ENCODE data around the gene RAPGEF2.

Gene RAPGEF2

DNA sequence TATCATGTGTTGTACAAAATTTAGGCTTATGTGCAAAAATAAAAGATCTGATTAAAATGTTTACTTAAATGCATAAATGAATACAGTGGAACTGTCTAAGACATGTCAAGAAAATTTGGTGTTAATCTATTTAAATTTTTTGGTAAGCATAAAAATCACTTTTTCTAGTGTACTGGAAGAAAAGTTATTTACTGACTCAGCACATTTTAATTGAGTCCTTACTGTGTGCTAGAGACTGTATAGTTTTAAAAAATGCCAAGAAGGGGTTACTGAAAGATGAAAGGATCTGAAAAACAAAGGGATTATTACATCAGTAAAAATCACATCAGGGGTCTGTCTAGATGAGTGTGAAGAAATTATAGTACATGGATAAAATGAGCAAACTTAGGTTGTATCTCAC lies 60.6 kb downstream of the RAPGEF2 start:
- Histone ChIP-seq H3K4me1 (ENCODE audit: insufficient read depth, insufficient read length) (no peaks in the 10 kb centered on the region), H3K36me3 (ENCODE audit: insufficient read depth, insufficient read length, low read length) (no peaks in the 10 kb centered on the region), H3K4me3 (ENCODE audit: insufficient read length, low read depth) (no peak overlapping the region), H3K27me3 (ENCODE audit: insufficient read depth, insufficient read length) (no peaks in the 10 kb centered on the region), H3K9ac (ENCODE audit: insufficient read length, low read depth) (no peak overlapping the region), H3K9me3 (ENCODE audit: insufficient read depth, low read length) (no peaks in the 10 kb centered on the region)
- TF ChIP-seq ZNF274 (IDR thresholded peaks at IDR 0.05; ENCODE audit: low read depth, low read length) (no peak), YY1 (IDR thresholded peaks at IDR 0.05; ENCODE audit: insufficient read depth, insufficient read length) (no peak), SUZ12 (IDR thresholded peaks at IDR 0.05; ENCODE audit: extremely low read depth, insufficient read depth, insufficient read length) (no peak)
- DNase-seq (ENCODE audit: low read depth, low spot score): no peak

DNA sequence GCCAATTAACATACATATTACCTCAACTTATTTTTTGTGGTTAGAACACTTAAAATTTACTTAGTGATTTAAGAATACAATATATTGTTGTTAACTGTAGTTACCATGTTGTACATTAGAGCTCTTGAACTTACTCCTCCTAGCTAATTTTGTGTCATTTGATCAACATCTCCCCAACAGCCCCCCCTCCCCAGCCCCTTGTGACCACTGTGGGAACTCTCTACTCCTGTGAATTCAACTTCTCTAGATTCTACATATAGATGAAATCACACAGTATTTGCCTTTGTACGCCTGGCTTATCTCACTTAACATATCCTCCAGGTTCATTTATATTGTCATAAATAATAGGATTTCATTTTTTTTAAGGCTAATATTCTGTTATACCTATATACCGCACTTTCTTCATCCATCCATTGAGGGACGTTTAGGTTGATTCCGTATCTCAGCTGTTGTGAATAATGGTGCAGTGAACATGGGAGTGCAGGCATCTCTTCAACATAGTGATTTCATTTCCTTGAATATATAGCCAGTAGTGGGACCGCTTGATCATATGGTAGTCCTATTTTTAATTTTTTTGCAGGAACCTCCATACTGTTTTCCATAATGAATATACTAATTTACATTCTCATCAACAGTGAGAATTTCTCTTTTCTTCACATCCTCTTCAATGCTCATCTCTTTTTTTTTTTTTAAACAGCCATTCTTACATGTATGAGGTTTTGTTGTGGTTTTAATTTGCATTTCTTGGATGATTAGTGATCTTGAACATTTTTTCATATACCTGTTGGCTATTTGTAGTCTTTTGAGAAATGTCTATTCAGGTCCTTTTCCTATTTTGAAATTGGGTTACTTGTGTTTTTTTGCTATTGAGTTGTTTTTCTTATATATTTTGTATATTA lies 66.8 kb downstream of the RAPGEF2 start:
- no peak overlapping the region for H3K9ac ChIP-seq (ENCODE audit: insufficient read length, low read depth)
- no peaks in the 10 kb centered on the region for H3K36me3 ChIP-seq (ENCODE audit: insufficient read depth, insufficient read length, low read length)
- no peaks in the 10 kb centered on the region for H3K27me3 ChIP-seq (ENCODE audit: insufficient read depth, insufficient read length)
- H3K4me1 ChIP-seq (ENCODE audit: insufficient read depth, insufficient read length): no peaks in the 10 kb centered on the region
- no peak overlapping the region for H3K4me3 ChIP-seq (ENCODE audit: insufficient read length, low read depth)
- DNase-seq (ENCODE audit: low read depth, low spot score): no peak
- TF ChIP-seq ZNF274 (IDR thresholded peaks at IDR 0.05; ENCODE audit: low read depth, low read length) (no peak), SUZ12 (IDR thresholded peaks at IDR 0.05; ENCODE audit: extremely low read depth, insufficient read depth, insufficient read length) (no peak), YY1 (IDR thresholded peaks at IDR 0.05; ENCODE audit: insufficient read depth, insufficient read length) (no peak)
- no peaks in the 10 kb centered on the region for H3K9me3 ChIP-seq (ENCODE audit: insufficient read depth, low read length)

DNA sequence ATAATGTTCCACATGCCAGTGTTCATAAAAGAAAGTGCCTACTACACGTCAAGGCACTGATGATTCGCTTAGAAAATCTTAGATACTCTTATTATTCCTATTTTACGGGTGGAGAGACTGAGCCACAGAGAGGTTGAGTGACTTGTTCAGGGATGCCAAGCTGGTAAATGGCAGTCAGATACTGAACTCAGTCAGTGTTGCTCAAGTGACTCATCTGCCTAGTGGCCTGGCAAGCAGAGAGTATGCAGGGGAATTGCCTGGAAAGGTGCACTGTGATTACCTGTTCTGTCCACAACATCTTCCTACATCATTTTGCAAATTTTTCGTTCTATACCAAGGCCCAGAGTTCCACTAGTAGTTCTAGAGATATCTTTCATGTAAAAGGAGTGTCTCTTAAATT lies 68.4 kb downstream of the RAPGEF2 start:
- Histone ChIP-seq H3K9ac (ENCODE audit: insufficient read length, low read depth) (no peak overlapping the region), H3K4me3 (ENCODE audit: insufficient read length, low read depth) (no peak overlapping the region), H3K9me3 (ENCODE audit: insufficient read depth, low read length) (no peaks in the 10 kb centered on the region), H3K4me1 (ENCODE audit: insufficient read depth, insufficient read length) (no peaks in the 10 kb centered on the region), H3K27me3 (ENCODE audit: insufficient read depth, insufficient read length) (no peaks in the 10 kb centered on the region), H3K36me3 (ENCODE audit: insufficient read depth, insufficient read length, low read length) (no peaks in the 10 kb centered on the region)
- no peak for TF ChIP-seq ZNF274 (IDR thresholded peaks at IDR 0.05; ENCODE audit: low read depth, low read length)
- TF ChIP-seq SUZ12 (IDR thresholded peaks at IDR 0.05; ENCODE audit: extremely low read depth, insufficient read depth, insufficient read length): no peak
- no peak for TF ChIP-seq YY1 (IDR thresholded peaks at IDR 0.05; ENCODE audit: insufficient read depth, insufficient read length)
- no peak for DNase-seq (ENCODE audit: low read depth, low spot score)

DNA sequence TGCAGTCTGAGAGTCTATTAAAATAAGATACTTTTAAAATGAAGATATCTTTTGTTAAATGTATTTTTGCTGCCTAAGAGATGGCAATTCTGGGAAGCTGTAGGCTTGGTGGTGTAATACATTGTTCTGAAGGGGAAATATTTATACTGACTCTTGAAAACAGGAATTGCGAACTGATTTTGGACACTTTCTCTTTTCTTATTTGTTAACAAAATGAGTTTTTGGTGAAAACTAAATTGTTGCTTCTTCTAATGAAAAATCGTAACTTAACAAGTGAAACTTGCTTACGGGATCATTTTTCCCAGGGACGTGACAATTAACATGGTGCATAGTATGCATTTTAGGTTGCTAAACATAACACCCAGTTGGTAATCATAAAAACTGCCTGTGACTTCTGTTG lies 71.0 kb downstream of the RAPGEF2 start:
- Histone ChIP-seq H3K9me3 (ENCODE audit: insufficient read depth, low read length) (no peaks in the 10 kb centered on the region), H3K4me1 (ENCODE audit: insufficient read depth, insufficient read length) (no peaks in the 10 kb centered on the region), H3K27me3 (ENCODE audit: insufficient read depth, insufficient read length) (no peaks in the 10 kb centered on the region), H3K36me3 (ENCODE audit: insufficient read depth, insufficient read length, low read length) (no peaks in the 10 kb centered on the region), H3K4me3 (ENCODE audit: insufficient read length, low read depth) (no peak overlapping the region), H3K9ac (ENCODE audit: insufficient read length, low read depth) (no peak overlapping the region)
- TF ChIP-seq SUZ12 (IDR thresholded peaks at IDR 0.05; ENCODE audit: extremely low read depth, insufficient read depth, insufficient read length) (no peak), ZNF274 (IDR thresholded peaks at IDR 0.05; ENCODE audit: low read depth, low read length) (no peak), YY1 (IDR thresholded peaks at IDR 0.05; ENCODE audit: insufficient read depth, insufficient read length) (no peak)
- DNase-seq (ENCODE audit: low read depth, low spot score): no peak

DNA sequence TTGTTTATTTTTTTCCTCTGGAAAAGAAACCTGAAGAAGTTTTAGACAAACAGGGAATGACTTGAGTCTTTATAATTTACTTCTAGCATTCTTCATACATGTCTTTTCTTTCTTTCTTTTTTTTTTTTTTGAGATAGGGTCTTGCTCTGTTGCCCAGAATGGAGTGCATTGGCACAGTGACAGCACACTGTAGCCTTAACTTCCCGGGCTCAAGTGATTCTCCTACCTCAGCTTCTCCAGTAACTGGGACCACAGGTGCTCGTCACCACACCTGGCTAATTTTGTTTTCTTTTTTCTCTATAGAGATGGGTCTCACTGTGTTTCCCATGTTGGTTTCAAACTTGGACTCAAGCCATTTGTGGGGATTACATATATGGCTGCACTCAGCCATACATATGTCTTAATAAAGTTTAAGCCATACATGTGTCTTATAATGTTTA lies 71.8 kb downstream of the RAPGEF2 start:
- no peak overlapping the region for H3K9ac ChIP-seq (ENCODE audit: insufficient read length, low read depth)
- H3K27me3 ChIP-seq (ENCODE audit: insufficient read depth, insufficient read length): no peaks in the 10 kb centered on the region

DNA sequence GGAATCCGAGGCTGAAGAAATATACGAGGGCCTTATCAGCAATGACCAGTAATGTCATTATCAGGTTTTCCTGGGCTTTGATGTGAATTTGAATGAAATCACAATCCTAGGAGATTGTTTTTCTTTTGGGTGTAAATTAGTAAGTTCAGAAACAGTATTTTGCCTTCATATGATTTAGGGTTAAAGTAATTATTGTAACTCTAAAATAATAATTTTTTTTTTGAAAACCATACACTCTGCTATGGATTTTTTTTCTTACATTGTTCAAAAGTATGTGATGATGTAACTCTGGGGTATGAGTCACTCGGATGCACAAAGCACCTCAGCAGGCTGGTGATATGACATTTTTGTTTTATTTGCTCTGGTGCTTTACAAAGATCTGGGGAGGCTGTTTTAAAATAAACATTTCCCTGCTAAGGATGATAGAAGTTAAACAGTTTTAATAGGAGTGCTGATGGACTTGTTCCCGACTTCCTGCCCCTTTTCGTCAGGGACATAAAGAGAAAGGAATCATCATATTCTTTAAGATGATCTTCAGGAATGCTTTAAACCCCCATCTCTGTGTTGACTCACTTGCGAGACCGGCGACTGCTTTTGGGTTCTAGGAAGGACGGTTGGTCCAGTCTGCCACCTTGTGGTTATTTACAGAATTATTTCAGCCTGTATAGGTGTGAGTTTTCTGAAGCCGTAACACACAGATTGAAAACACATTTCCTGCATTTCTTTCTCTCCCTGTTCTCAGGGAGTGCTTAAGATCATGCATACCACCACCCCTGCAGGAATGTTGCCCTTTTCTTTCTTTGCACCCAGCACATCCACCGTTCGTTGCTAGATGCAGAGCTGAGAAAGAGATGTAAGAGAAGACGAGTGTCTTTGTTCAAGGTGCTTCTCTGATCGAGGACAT lies 72.5 kb downstream of the RAPGEF2 start:
- Histone ChIP-seq H3K9me3 (ENCODE audit: insufficient read depth, low read length) (no peaks in the 10 kb centered on the region), H3K36me3 (ENCODE audit: insufficient read depth, insufficient read length, low read length) (no peaks in the 10 kb centered on the region), H3K27me3 (ENCODE audit: insufficient read depth, insufficient read length) (no peaks in the 10 kb centered on the region), H3K4me1 (ENCODE audit: insufficient read depth, insufficient read length) (no peaks in the 10 kb centered on the region), H3K4me3 (ENCODE audit: insufficient read length, low read depth) (no peak overlapping the region), H3K9ac (ENCODE audit: insufficient read length, low read depth) (no peak overlapping the region)
- TF ChIP-seq SUZ12 (IDR thresholded peaks at IDR 0.05; ENCODE audit: extremely low read depth, insufficient read depth, insufficient read length) (no peak), ZNF274 (IDR thresholded peaks at IDR 0.05; ENCODE audit: low read depth, low read length) (no peak), YY1 (IDR thresholded peaks at IDR 0.05; ENCODE audit: insufficient read depth, insufficient read length) (no peak)
- DNase-seq (ENCODE audit: low read depth, low spot score): peak; percentile 71

More for the DNA sequence above, 71.8 kb downstream of the RAPGEF2 start:
- TF ChIP-seq ZNF274 (IDR thresholded peaks at IDR 0.05; ENCODE audit: low read depth, low read length) (no peak), YY1 (IDR thresholded peaks at IDR 0.05; ENCODE audit: insufficient read depth, insufficient read length) (no peak), SUZ12 (IDR thresholded peaks at IDR 0.05; ENCODE audit: extremely low read depth, insufficient read depth, insufficient read length) (no peak)
- no peaks in the 10 kb centered on the region for H3K9me3 ChIP-seq (ENCODE audit: insufficient read depth, low read length)
- no peaks in the 10 kb centered on the region for H3K36me3 ChIP-seq (ENCODE audit: insufficient read depth, insufficient read length, low read length)
- no peak for DNase-seq (ENCODE audit: low read depth, low spot score)
- H3K4me1 ChIP-seq (ENCODE audit: insufficient read depth, insufficient read length): no peaks in the 10 kb centered on the region
- H3K4me3 ChIP-seq (ENCODE audit: insufficient read length, low read depth): no peak overlapping the region

DNA sequence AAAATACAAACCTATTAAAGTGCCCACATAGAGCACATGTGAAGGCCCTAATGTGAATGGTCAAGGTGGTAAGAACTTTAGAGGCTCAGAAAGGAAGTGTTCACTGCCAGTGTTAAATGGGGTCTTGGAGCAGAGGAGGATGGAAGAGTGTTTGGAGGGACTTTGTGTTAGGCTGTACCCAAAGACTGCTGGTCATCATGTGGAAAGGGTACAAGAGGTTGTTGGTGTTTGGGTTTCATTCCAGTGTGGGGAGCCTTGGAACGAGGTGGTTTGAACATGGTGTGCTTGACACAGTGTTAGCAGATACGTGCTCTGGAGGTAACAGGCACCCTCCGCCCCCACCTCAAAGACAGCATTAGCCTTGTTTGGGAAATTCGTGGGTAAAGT lies 73.1 kb downstream of the RAPGEF2 start:
- H3K27me3 ChIP-seq (ENCODE audit: insufficient read depth, insufficient read length): no peaks in the 10 kb centered on the region
- no peak overlapping the region for H3K9ac ChIP-seq (ENCODE audit: insufficient read length, low read depth)
- no peak overlapping the region for H3K4me3 ChIP-seq (ENCODE audit: insufficient read length, low read depth)
- TF ChIP-seq SUZ12 (IDR thresholded peaks at IDR 0.05; ENCODE audit: extremely low read depth, insufficient read depth, insufficient read length): no peak
- TF ChIP-seq ZNF274 (IDR thresholded peaks at IDR 0.05; ENCODE audit: low read depth, low read length): no peak
- no peak for TF ChIP-seq YY1 (IDR thresholded peaks at IDR 0.05; ENCODE audit: insufficient read depth, insufficient read length)
- H3K9me3 ChIP-seq (ENCODE audit: insufficient read depth, low read length): no peaks in the 10 kb centered on the region
- DNase-seq (ENCODE audit: low read depth, low spot score): no peak
- no peaks in the 10 kb centered on the region for H3K4me1 ChIP-seq (ENCODE audit: insufficient read depth, insufficient read length)
- H3K36me3 ChIP-seq (ENCODE audit: insufficient read depth, insufficient read length, low read length): no peaks in the 10 kb centered on the region
